Neural cell (in vitro differentiated cells): ENCODE data around the gene PODNL1. TPM values are rescaled to one million over a fixed set of nuclear protein-coding genes. Genes with fewer than 3 reads are reported as not detected.

ENCODE experiments used
- H2AFZ ChIP-seq: fragments of 200-600, 300-800 bp; sonication (generic), shearing (Covaris generic); 2 replicates; pipeline ENCODE4 v1.6.0; 2014; ENCODE audit warnings: low read depth, mild to moderate bottlenecking, antibody characterized with exemption, low read length, moderate library complexity
- H3F3A ChIP-seq: fragments of 200-600 bp; shearing (Covaris generic); 2 replicates; pipeline ENCODE4 v1.6.1; 2016; ENCODE audit warnings: mild to moderate bottlenecking, moderate library complexity, mixed read lengths, antibody characterized with exemption, low read length; ENCODE audit not compliant: insufficient read depth, poor library complexity, severe bottlenecking
- H3K27ac ChIP-seq: fragments of 200-600, 300-800 bp; sonication (generic), shearing (Covaris generic); 2 replicates; pipeline ENCODE4 v1.5.1; 2014; ENCODE audit warnings: mild to moderate bottlenecking, low read length, moderate library complexity
- H3K27me3 ChIP-seq: fragments of 300-800, 200-600 bp; sonication (generic), shearing (Covaris generic); 2 replicates; pipeline ENCODE4 v1.6.0; 2014; ENCODE audit warnings: mild to moderate bottlenecking, low read depth, low read length, moderate library complexity; ENCODE audit not compliant: insufficient read depth
- H3K36me3 ChIP-seq: fragments of 300-800, 200-600 bp; sonication (generic), shearing (Covaris generic); 2 replicates; pipeline ENCODE4 v1.5.1; 2014; ENCODE audit warnings: mild to moderate bottlenecking, antibody characterized with exemption, low read length, moderate library complexity; ENCODE audit not compliant: insufficient read depth
- H3K4me2 ChIP-seq: fragments of 300-800, 200-600 bp; sonication (generic), shearing (Covaris generic); 2 replicates; pipeline ENCODE4 v1.6.0; 2014; ENCODE audit warnings: mild to moderate bottlenecking, low read length
- H3K4me3 ChIP-seq: fragments of 300-800, 200-600 bp; sonication (generic), shearing (Covaris generic); 2 replicates; pipeline ENCODE4 v1.5.1; 2014; ENCODE audit warnings: mild to moderate bottlenecking, low read length, moderate library complexity
- H3K79me2 ChIP-seq: fragments of 200-600 bp; shearing (Covaris generic); replicated peaks from 2 replicates; pipeline ENCODE4 v1.6.0; 2014; ENCODE audit warnings: mild to moderate bottlenecking, low read length, moderate library complexity; ENCODE audit not compliant: insufficient read depth
- H3K9ac ChIP-seq: fragments of 300-800, 200-600 bp; sonication (generic), shearing (Covaris generic); 2 replicates; pipeline ENCODE4 v1.6.1; 2016; ENCODE audit warnings: mild to moderate bottlenecking, low read length, mixed read lengths
- H3K9me2 ChIP-seq: fragments of 200-600 bp; shearing (Covaris generic); 2 replicates; pipeline ENCODE4 v1.6.1; 2016; ENCODE audit warnings: mild to moderate bottlenecking, low read length, mixed read lengths; ENCODE audit not compliant: insufficient read depth
- H3K9me3 ChIP-seq: fragments of 200-600, 300-800 bp; sonication (generic), shearing (Covaris generic); 2 replicates; pipeline ENCODE4 v1.6.1; 2016; ENCODE audit warnings: mild to moderate bottlenecking, mixed run types, low read length, moderate library complexity, mixed read lengths
- H4K20me1 ChIP-seq: fragments of 200-600 bp; shearing (Covaris generic); 2 replicates; pipeline ENCODE4 v1.6.1; 2016; ENCODE audit warnings: mild to moderate bottlenecking, mixed run types; ENCODE audit not compliant: insufficient read depth
- CTCF ChIP-seq: fragments of 450-650 bp; IDR thresholded peaks from 2 replicates; pipeline ENCODE4 v1.5.1; 2014; ENCODE audit warnings: antibody characterized with exemption, mild to moderate bottlenecking, moderate library complexity; ENCODE audit not compliant: poor library complexity, severe bottlenecking
- EP300 ChIP-seq: fragments of 450-650 bp; conservative IDR thresholded peaks from 2 replicates; pipeline ENCODE4 v1.6.1; 2014; ENCODE audit warnings: antibody characterized with exemption, mild to moderate bottlenecking, moderate library complexity; ENCODE audit not compliant: poor library complexity, severe bottlenecking
- EZH2 ChIP-seq: fragments of 200-600, 300-800 bp; shearing (Covaris generic), sonication (generic); IDR thresholded peaks from 2 replicates; pipeline ENCODE4 v1.6.1; 2014; ENCODE audit warnings: antibody characterized with exemption, low read length, borderline replicate concordance, mild to moderate bottlenecking; ENCODE audit not compliant: insufficient read depth, poor library complexity, severe bottlenecking
- MXI1 ChIP-seq: fragments of 450-650 bp; conservative IDR thresholded peaks from 2 replicates; pipeline ENCODE4 v1.6.1; 2014; ENCODE audit warnings: antibody characterized with exemption, mild to moderate bottlenecking; ENCODE audit not compliant: poor library complexity, severe bottlenecking
- POLR2AphosphoS5 ChIP-seq: IDR thresholded peaks from 2 replicates; pipeline ENCODE4 v1.6.1; 2012
- RAD21 ChIP-seq: fragments of 450-650 bp; conservative IDR thresholded peaks from 2 replicates; pipeline ENCODE4 v1.6.1; 2014; ENCODE audit warnings: antibody characterized with exemption, mild to moderate bottlenecking, moderate library complexity
- REST ChIP-seq: IDR thresholded peaks from 2 replicates; pipeline ENCODE4 v1.6.1; 2012; ENCODE audit warnings: borderline replicate concordance
- SMC3 ChIP-seq: fragments of 450-650 bp; conservative IDR thresholded peaks from 2 replicates; pipeline ENCODE4 v1.6.1; 2014; ENCODE audit warnings: antibody characterized with exemption, mild to moderate bottlenecking, moderate library complexity; ENCODE audit not compliant: poor library complexity
- TAF1 ChIP-seq: IDR thresholded peaks from 2 replicates; pipeline ENCODE4 v1.6.1; 2012; ENCODE audit warnings: low read depth
- polyA minus RNA-seq: library from RNA; depleted of rRNA, polyadenylated mRNA; stranded (reverse); fragments of >200 nt; gene quantifications from 2 replicates; pipeline ENCODE4 v1.2.3, GENCODE V29; 2014
- polyA plus RNA-seq: library from polyadenylated mRNA; depleted of rRNA; stranded (reverse); fragments of >200 nt; gene quantifications from 2 replicates; pipeline ENCODE4 v1.2.3, GENCODE V29; 2014

Gene PODNL1
- not detected in 2 replicates for polyA plus RNA-seq
- not detected in 2 replicates for polyA minus RNA-seq

GRCh38 chr19:13938301-13939064 lies at the start of gene PODNL1:
Gene PODNL1, minus strand, starts transcription at chr19:13938417. Its CDS starts 236 bp downstream, at chr19:13938181.
- no peak within 1 kb of the TSS for H3K4me2 ChIP-seq
- H2AFZ ChIP-seq: no peak within 1 kb of the TSS
- H3K36me3 ChIP-seq: no peaks in the 10 kb centered on the region
- H3K9me3 ChIP-seq: no peaks in the 10 kb centered on the region
- TF ChIP-seq EP300: no peak
- no peak for TF ChIP-seq RAD21
- no peak for TF ChIP-seq REST
- TF ChIP-seq SMC3: no peak
- TF ChIP-seq EZH2: no peak
- no peak for TF ChIP-seq TAF1
- TF ChIP-seq CTCF: no peak
- no peak for TF ChIP-seq POLR2AphosphoS5
- no peak for TF ChIP-seq MXI1
- no peaks in the 10 kb centered on the region for H3K9me2 ChIP-seq
- H4K20me1 ChIP-seq: no peaks in the 10 kb centered on the region
- no peaks in the 10 kb centered on the region for H3F3A ChIP-seq
- no peak within 1 kb of the TSS for H3K4me3 ChIP-seq
- no peak within 1 kb of the TSS for H3K27ac ChIP-seq
- no peaks in the 10 kb centered on the region for H3K27me3 ChIP-seq
- H3K79me2 ChIP-seq: no peaks in the 10 kb centered on the region
- H3K9ac ChIP-seq: no peak within 1 kb of the TSS

- Histone ChIP-seq H3K4me2 (no peak overlapping the region), H3K36me3 (no peaks in the 10 kb centered on the region), H3K27ac (no peak overlapping the region)
These were observed 49.1 kb upstream of the PODNL1 start for GRCh38 chr19:13987101-13987890.

More at GRCh38 chr19:13987101-13987890, 49.1 kb upstream of the PODNL1 start:
- TF ChIP-seq CTCF (no peak), MXI1 (no peak), SMC3 (no peak), TAF1 (no peak), POLR2AphosphoS5 (no peak), REST (no peak), EZH2 (no peak), RAD21 (no peak), EP300 (no peak)
- H3K9me3 ChIP-seq: no peaks in the 10 kb centered on the region
- no peak overlapping the region for H3K4me3 ChIP-seq
- no peak overlapping the region for H3K9ac ChIP-seq
- H3K27me3 ChIP-seq: no peaks in the 10 kb centered on the region
- no peak overlapping the region for H2AFZ ChIP-seq
- H4K20me1 ChIP-seq: no peaks in the 10 kb centered on the region
- H3K79me2 ChIP-seq: no peaks in the 10 kb centered on the region
- no peaks in the 10 kb centered on the region for H3F3A ChIP-seq
- H3K9me2 ChIP-seq: no peaks in the 10 kb centered on the region
